ENCODE results near the gene DEXI.

DEXI gene

GRCh38 chr16:10888320-10888937, 53.8 kb downstream of the DEXI start:
- no peak for FAIRE-seq

- no peak for FAIRE-seq
These were observed 57.0 kb downstream of the DEXI start for GRCh38 chr16:10885246-10885645.

GRCh38 chr16:10883004-10883403, 59.3 kb downstream of the DEXI start:
- no peak for FAIRE-seq

GRCh38 chr16:10881479-10882030, 60.7 kb downstream of the DEXI start:
- no peak for FAIRE-seq

GRCh38 chr16:10880594-10881452, 61.4 kb downstream of the DEXI start:
- FAIRE-seq, result no peak

- FAIRE-seq, result no peak
These were observed 62.3 kb downstream of the DEXI start for GRCh38 chr16:10879681-10880589.
